ENCODE data around the gene KRT33A. TPM values are rescaled to one million over a fixed set of nuclear protein-coding genes. Genes with fewer than 3 reads are reported as not detected.

KRT33A gene
- total RNA-seq, 1 experiment from 2014 or later, result not detected

DNA sequence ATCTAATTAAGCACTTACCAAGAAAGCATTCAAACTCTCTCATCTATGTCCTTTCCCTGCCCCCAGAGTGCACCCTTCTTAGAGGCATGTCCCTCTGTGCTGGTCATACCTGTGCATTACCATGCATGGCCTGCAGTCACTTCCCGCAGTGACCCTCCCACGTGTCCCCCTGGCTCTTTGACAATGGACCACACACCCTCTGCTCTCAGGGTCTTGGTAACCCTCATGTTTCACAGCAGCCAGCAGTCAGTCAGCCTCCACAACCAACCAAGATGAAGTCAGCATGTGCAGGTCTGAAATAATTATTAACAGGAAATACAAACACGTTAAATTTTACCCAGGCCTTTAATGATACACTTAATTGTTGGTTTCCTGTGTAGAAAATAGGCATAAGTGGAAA lies 10.1 kb downstream of the KRT33A start:
- peaks cover 2 to 19% (median 3%) of the 10 kb centered on the region in 3 experiments for H3K36me3 Mint-ChIP-seq (ENCODE audit: insufficient read depth in 1 of 3, low read depth in 3 of 3)
- H3K27ac Mint-ChIP-seq, result no peak overlapping the region
- Histone ChIP-seq H3K23ac (ENCODE audit: insufficient read length, low read depth, low read length) (no peak overlapping the region), H2BK120ac (ENCODE audit: low read depth, low read length, poor library complexity, severe bottlenecking) (no peak overlapping the region), H3K79me1 (ENCODE audit: insufficient read depth, low read depth, low read length, poor library complexity, severe bottlenecking) (no peaks in the 10 kb centered on the region), H3K9me3 (ENCODE audit: control insufficient read depth, low read depth, low read length) (no peaks in the 10 kb centered on the region), H2BK15ac (ENCODE audit: low read depth, low read length) (no peak overlapping the region), H3K79me2 (ENCODE audit: insufficient read depth, low read length) (no peaks in the 10 kb centered on the region), H2BK20ac (ENCODE audit: low read depth, low read length, poor library complexity, severe bottlenecking) (no peak overlapping the region), H3K4me2 (ENCODE audit: insufficient read depth, insufficient read length, low read length) (no peak overlapping the region), H3K9ac (ENCODE audit: extremely low read depth, insufficient read length, low read length) (no peak overlapping the region), H4K8ac (replicated peaks; ENCODE audit: insufficient read length, low read depth, low read length) (no peak overlapping the region), H3K14ac (ENCODE audit: insufficient read depth, low read length) (no peak overlapping the region; the same call in 1 of the 2 replicates), H2BK12ac (ENCODE audit: insufficient read length, low read depth, low read length) (no peak overlapping the region), H3K18ac (ENCODE audit: insufficient read length, low read depth, low read length) (no peak overlapping the region), H3T11ph (ENCODE audit: low read length) (no peak overlapping the region), H4K20me1 (ENCODE audit: control insufficient read depth, insufficient read depth, insufficient read length) (no peaks in the 10 kb centered on the region), H2AK5ac (ENCODE audit: insufficient read length, low read length) (no peak overlapping the region), H2AFZ (ENCODE audit: low read length) (no peak overlapping the region), H3K4me1 (ENCODE audit: insufficient read depth, low read length) (no peaks in the 10 kb centered on the region), H4K91ac (ENCODE audit: insufficient read length, low read depth, low read length) (no peak overlapping the region), H3K4ac (ENCODE audit: low read depth, low read length) (no peak overlapping the region), H4K5ac (ENCODE audit: insufficient read length, low read depth, low read length) (no peak overlapping the region), H3K56ac (ENCODE audit: insufficient read length, low read depth, low read length) (no peak overlapping the region), H3K27ac (ENCODE audit: insufficient read length, low read depth, low read length) (no peak overlapping the region), H3K27me3 (ENCODE audit: insufficient read depth, low read length) (no peaks in the 10 kb centered on the region), H3K23me2 (ENCODE audit: insufficient read length, low read depth, low read length, poor library complexity, severe bottlenecking) (no peaks in the 10 kb centered on the region), H2BK5ac (ENCODE audit: insufficient read length, low read length) (no peak overlapping the region)
- no peak for DNase-seq
- TF ChIP-seq, protein P1, sequence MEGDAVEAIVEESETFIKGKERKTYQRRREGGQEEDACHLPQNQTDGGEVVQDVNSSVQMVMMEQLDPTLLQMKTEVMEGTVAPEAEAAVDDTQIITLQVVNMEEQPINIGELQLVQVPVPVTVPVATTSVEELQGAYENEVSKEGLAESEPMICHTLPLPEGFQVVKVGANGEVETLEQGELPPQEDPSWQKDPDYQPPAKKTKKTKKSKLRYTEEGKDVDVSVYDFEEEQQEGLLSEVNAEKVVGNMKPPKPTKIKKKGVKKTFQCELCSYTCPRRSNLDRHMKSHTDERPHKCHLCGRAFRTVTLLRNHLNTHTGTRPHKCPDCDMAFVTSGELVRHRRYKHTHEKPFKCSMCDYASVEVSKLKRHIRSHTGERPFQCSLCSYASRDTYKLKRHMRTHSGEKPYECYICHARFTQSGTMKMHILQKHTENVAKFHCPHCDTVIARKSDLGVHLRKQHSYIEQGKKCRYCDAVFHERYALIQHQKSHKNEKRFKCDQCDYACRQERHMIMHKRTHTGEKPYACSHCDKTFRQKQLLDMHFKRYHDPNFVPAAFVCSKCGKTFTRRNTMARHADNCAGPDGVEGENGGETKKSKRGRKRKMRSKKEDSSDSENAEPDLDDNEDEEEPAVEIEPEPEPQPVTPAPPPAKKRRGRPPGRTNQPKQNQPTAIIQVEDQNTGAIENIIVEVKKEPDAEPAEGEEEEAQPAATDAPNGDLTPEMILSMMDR (conservative IDR thresholded peaks at IDR 0.05), result no peak
- peaks cover 17% of the 10 kb centered on the region for H3K27me3 Mint-ChIP-seq (ENCODE audit: low read depth)
- WGBS (ENCODE audit: extremely low coverage, insufficient read length, low lambda C conversion rate), result no CpG with 5 or more reads among the region's 3 CpGs
- no peak overlapping the region for H3K4me3 Mint-ChIP-seq
- H3K9me3 Mint-ChIP-seq, result peaks cover 13 to 20% of the 10 kb centered on the region in 2 experiments
- H3K4me1 Mint-ChIP-seq, result no peaks in the 10 kb centered on the region
